ENCODE data around the gene SLC46A2. TPM values are rescaled to one million over a fixed set of nuclear protein-coding genes. Genes with fewer than 3 reads are reported as not detected.

The SLC46A2 gene
- total and polyA plus RNA-seq, 8 donors, result 0.26 to 13.0 (median 1.1) TPM

GRCh38 chr9:112921549-112921948 lies 30.9 kb upstream of the SLC46A2 start:
- Histone ChIP-seq H3K4me3 (no peak overlapping the region), H3K27me3 (peaks cover 0 to 14% of the 10 kb centered on the region in 2 donors), H3K9me3 (no peaks in the 10 kb centered on the region), H3K27ac (no peak overlapping the region), H3K4me1 (peaks cover 0 to 4% of the 10 kb centered on the region in 2 donors), H3K36me3 (no peaks in the 10 kb centered on the region)
- ATAC-seq, result peak; percentile 71
- intact Hi-C loops (cut with DNase I), result loop anchor here in 1 of 2 donors (10.0 kb wide), 1 partner anchor 173 kb away; no protein-coding TSS in a partner anchor
- DNase-seq, result peak in 2 of 4 donors; percentile 13 to 35
- TF ChIP-seq, protein P1, sequence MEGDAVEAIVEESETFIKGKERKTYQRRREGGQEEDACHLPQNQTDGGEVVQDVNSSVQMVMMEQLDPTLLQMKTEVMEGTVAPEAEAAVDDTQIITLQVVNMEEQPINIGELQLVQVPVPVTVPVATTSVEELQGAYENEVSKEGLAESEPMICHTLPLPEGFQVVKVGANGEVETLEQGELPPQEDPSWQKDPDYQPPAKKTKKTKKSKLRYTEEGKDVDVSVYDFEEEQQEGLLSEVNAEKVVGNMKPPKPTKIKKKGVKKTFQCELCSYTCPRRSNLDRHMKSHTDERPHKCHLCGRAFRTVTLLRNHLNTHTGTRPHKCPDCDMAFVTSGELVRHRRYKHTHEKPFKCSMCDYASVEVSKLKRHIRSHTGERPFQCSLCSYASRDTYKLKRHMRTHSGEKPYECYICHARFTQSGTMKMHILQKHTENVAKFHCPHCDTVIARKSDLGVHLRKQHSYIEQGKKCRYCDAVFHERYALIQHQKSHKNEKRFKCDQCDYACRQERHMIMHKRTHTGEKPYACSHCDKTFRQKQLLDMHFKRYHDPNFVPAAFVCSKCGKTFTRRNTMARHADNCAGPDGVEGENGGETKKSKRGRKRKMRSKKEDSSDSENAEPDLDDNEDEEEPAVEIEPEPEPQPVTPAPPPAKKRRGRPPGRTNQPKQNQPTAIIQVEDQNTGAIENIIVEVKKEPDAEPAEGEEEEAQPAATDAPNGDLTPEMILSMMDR (IDR thresholded peaks at IDR 0.05), result peak; percentile 20 to 27

DNA sequence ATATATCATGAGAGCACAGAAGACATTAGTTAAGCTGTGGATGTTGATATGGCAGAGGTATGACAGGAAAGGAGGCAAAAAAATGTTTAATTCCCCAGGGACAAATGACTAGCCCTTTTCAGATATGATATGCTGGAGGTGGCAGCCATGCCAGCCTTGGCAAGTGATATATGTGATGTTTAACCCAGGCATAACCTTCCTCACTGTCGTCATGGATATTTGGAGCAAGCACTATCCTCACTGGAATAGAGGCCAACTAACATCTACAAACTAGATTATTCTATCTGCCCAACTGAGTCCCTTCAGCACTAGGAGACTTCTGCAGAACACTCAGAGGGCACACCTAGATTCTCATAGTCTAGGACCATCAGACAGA lies 27.3 kb upstream of the SLC46A2 start:
- intact Hi-C loops (cut with DNase I), result no loop called here
- no peaks in the 10 kb centered on the region for H3K36me3 ChIP-seq
- no peaks in the 10 kb centered on the region for H3K27me3 ChIP-seq
- no peaks in the 10 kb centered on the region for H3K9me3 ChIP-seq
- no peak overlapping the region for H3K27ac ChIP-seq
- DNase-seq (no peak), ATAC-seq (no peak)
- H3K4me1 ChIP-seq, result peaks cover 0 to 4% of the 10 kb centered on the region in 2 donors
- H3K4me3 ChIP-seq, result no peak overlapping the region
- TF ChIP-seq, protein P1 (IDR thresholded peaks at IDR 0.05), result no peak

DNA sequence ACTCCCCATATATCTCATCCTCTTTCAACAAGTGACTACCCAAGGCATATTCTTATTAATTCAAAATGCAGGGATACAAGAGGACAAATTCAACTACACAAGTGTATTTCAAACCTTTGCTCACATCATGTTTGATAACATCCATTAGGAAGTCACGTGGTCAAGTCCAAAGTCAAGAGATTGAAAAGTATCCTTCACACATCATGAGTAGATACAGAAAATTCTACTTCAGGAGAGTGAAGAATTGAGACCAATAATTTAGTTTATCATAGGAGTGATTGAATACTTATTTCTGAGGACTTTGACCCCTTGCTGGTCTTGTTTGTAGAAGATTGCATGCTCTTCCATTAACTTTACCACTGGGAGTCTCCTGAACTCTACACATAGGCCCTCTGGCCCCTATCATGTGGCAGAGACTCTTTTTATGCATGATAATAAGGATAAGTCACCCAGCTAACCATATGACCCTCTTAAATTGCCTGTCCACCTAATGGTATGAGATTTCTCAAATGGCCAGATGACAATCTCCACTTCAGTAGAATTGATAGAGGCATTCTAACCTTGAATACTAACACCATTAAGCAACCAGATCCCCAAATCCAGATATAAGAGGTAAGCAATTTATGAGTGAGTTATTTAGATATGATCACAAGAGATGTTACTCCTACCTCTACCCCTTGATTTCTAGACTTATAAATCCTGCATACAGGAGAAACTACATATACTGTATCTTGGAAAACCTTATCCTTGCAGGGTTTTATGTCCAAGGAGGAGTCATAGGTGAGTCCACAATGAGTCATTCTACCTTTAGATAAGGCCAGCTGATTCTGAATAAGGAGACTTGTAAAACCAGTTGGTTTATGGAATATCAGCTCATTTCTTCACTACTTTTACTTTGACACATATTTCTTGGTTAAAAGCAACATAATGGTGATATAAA lies 26.6 kb upstream of the SLC46A2 start:
- Histone ChIP-seq H3K9me3 (no peaks in the 10 kb centered on the region), H3K27me3 (no peaks in the 10 kb centered on the region), H3K4me3 (no peak overlapping the region), H3K27ac (no peak overlapping the region), H3K4me1 (no peaks in the 10 kb centered on the region), H3K36me3 (no peaks in the 10 kb centered on the region)
- intact Hi-C loops (cut with DNase I), result no loop called here
- DNase-seq (no peak), ATAC-seq (peak; percentile 56)
- TF ChIP-seq, protein P1 (IDR thresholded peaks at IDR 0.05), result no peak

GRCh38 chr9:112914524-112914923 lies 23.8 kb upstream of the SLC46A2 start:
- intact Hi-C loops (cut with DNase I), result no loop called here
- no peaks in the 10 kb centered on the region for H3K36me3 ChIP-seq
- DNase-seq (no peak), ATAC-seq (no peak)
- H3K4me3 ChIP-seq, result no peak overlapping the region
- H3K4me1 ChIP-seq, result no peaks in the 10 kb centered on the region
- no peaks in the 10 kb centered on the region for H3K9me3 ChIP-seq
- H3K27me3 ChIP-seq, result no peaks in the 10 kb centered on the region
- H3K27ac ChIP-seq, result no peak overlapping the region
- TF ChIP-seq, protein P1 (IDR thresholded peaks at IDR 0.05), result no peak

DNA sequence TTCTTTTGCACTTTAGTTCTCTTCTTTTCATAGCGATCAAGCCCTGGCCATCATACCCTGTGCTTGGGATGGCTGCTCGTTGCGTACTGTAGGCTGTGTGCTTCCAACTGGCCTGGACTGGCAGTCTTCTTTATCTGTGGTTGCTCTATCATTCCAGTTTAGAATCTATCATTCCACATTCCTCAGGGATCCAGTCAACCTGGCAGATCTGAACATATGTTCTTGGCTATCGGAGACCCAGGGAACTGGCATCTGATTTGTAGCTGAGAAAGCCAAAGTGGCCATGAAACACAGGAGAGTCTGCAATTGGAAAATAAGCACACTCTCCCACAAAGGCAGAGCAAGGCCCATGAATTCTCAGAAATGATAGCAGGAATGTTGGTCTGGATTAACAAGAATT lies 22.6 kb upstream of the SLC46A2 start:
- Histone ChIP-seq H3K9me3 (no peaks in the 10 kb centered on the region), H3K27ac (no peak overlapping the region), H3K36me3 (no peaks in the 10 kb centered on the region), H3K27me3 (no peaks in the 10 kb centered on the region), H3K4me3 (no peak overlapping the region), H3K4me1 (no peaks in the 10 kb centered on the region)
- no peak for DNase-seq
- intact Hi-C loops (cut with DNase I), result no loop called here
- TF ChIP-seq, protein P1 (IDR thresholded peaks at IDR 0.05), result no peak
- ATAC-seq, result no peak

Measured in left lung (tissue), 10 donors.